ENCODE measurements around the gene MMP25.
A peak's percentile ranks its signal among the peaks of the same experiment; 100 is the strongest.
"Not testable (repeated sequence)": the region's sequence is repeated elsewhere in the genome, so short reads cannot be mapped to it uniquely, and the experiment has no call there.

MMP25 gene

GRCh38 chr16:3076577-3076976 lies 30.2 kb downstream of the MMP25 start:
- H3K4me3 ChIP-seq (ENCODE audit: low read depth, low read length): peak overlapping the region; percentile 51
- peak; percentile 54 for DNase-seq (ENCODE audit: low read depth)
- TF ChIP-seq, protein P1, sequence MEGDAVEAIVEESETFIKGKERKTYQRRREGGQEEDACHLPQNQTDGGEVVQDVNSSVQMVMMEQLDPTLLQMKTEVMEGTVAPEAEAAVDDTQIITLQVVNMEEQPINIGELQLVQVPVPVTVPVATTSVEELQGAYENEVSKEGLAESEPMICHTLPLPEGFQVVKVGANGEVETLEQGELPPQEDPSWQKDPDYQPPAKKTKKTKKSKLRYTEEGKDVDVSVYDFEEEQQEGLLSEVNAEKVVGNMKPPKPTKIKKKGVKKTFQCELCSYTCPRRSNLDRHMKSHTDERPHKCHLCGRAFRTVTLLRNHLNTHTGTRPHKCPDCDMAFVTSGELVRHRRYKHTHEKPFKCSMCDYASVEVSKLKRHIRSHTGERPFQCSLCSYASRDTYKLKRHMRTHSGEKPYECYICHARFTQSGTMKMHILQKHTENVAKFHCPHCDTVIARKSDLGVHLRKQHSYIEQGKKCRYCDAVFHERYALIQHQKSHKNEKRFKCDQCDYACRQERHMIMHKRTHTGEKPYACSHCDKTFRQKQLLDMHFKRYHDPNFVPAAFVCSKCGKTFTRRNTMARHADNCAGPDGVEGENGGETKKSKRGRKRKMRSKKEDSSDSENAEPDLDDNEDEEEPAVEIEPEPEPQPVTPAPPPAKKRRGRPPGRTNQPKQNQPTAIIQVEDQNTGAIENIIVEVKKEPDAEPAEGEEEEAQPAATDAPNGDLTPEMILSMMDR (IDR thresholded peaks at IDR 0.05; ENCODE audit: insufficient read depth, low read depth, low read length, missing control alignments): no peak

GRCh38 chr16:3080024-3080423 lies 33.7 kb downstream of the MMP25 start:
- no peak overlapping the region for H3K4me3 ChIP-seq (ENCODE audit: low read depth, low read length)
- TF ChIP-seq, protein P1 (IDR thresholded peaks at IDR 0.05; ENCODE audit: insufficient read depth, low read depth, low read length, missing control alignments): no peak
- DNase-seq (ENCODE audit: low read depth): no peak

DNA sequence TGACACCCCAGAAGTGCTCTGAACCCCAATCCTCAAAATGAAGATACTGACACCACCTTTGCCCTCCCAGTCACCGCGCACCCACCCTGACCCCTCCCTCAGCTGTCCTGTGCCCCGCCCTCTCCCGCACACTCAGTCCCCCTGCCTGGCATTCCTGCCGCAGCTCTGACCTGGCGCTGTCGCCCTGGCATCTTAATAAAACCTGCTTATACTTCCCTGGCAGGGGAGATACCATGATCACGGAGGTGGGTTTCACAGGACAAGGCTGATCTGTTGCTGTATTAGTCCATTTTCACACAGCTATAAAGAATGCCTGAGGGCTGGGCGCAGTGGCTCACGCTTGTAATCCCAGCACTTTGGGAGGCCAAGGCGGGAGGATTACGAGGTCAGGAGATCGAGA lies 35.6 kb downstream of the MMP25 start:
- not testable (repeated sequence) for DNase-seq (ENCODE audit: low read depth); H3K4me3 ChIP-seq (ENCODE audit: low read depth, low read length)

- H3K4me3 ChIP-seq (ENCODE audit: low read depth, low read length); DNase-seq (ENCODE audit: low read depth): not testable (repeated sequence)
These were observed 37.0 kb downstream of the MMP25 start for GRCh38 chr16:3083408-3083807.

DNA sequence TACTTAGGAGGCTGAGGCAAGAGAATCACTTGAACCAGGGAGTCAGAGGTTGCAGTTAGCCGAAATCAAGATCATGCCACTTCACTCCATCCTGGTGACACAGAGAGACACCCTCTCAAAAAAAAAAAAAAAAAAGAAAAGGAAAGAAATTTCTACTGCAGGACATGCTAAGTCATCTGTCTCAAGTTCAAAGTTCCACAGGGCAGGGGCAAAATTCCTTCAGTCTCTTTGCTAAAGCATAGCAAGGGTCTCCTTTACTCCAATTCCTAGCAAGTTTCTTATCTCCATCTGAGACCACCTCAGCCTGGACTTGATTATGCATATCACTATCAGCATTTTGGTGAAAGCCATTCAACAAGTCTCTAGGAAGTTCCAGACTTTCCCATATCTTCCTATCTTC lies 38.1 kb downstream of the MMP25 start:
- DNase-seq (ENCODE audit: low read depth): no peak
- H3K4me3 ChIP-seq (ENCODE audit: low read depth, low read length): no peak overlapping the region
- TF ChIP-seq, protein P1 (IDR thresholded peaks at IDR 0.05; ENCODE audit: insufficient read depth, low read depth, low read length, missing control alignments): no peak

DNA sequence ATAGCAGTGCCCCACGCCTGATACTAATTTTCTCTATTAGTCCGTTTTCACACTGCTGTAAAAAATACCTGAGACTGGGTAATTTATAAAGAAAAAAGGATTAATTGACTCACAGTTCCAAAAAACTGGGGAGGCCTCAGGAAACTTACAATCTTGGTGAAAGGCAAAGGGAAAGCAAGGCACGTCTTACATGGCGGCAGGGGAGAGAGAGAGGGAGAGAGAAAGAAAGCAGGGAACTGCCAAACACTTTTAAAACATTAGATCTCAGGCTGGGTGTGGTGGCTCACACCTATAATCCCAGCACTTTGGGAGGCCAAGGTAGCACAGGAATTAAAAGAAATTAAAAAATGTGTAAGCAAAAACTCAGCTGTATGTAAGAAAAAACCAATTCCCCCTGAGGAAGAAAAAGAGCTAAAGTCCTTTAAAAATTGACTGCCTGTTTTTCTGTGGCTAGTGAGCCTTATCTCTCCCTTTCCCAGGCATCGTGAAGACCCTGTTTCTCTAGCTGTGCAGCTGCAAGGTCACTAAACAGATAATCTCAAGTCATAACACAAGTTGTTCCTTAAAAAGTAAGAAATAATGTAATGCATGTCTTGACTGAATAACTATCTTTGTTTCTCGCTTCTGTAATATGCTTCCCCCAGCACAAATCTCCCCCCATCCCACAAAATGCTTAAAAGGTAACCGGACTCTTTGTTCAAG lies 38.8 kb downstream of the MMP25 start:
- TF ChIP-seq, protein P1 (IDR thresholded peaks at IDR 0.05; ENCODE audit: insufficient read depth, low read depth, low read length, missing control alignments): no peak
- no peak for DNase-seq (ENCODE audit: low read depth)
- H3K4me3 ChIP-seq (ENCODE audit: low read depth, low read length): no peak overlapping the region

DNA sequence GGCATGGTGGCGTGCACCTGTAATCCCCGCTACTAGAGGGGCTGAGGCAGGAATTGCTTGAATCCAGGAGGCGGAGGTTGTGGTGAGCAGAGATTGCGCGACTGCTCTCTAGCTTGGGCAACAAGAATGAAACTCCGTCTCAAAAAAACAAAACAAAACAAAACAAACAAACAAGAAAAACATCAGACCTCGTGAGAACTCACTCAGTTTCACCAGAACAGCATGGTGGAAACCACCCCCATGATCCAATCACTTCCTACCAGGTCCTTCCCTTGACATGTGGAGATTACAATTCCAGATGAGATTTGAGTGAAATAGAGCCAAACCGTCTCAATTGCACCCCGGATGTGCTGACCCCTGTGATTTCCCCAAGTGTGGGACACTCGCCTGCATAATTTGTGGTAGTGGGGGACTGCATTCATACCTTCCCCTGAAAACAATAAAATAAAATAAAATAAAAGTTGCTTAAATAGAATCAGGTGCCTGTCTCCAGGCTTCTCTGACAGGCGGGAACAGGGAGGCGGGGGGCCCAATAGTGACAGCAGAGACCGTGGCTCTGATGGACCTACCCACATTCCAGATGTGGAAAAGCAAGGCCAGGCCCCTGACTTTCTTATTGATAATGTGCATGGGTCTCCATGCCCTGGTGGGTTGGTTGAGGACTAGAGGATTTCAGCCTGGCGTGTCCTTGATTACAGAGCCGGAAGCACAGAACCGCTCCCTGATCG lies 39.7 kb downstream of the MMP25 start:
- H3K4me3 ChIP-seq (ENCODE audit: low read depth, low read length): no peak overlapping the region

More for the DNA sequence above, 39.7 kb downstream of the MMP25 start:
- no peak for DNase-seq (ENCODE audit: low read depth)
- TF ChIP-seq, protein P1 (IDR thresholded peaks at IDR 0.05; ENCODE audit: insufficient read depth, low read depth, low read length, missing control alignments): no peak

Measured in GM12865 (cell line).